Activated CD8-positive, alpha-beta memory T cell treated with anti-CD3 and anti-CD28 coated beads for 36 hours (primary cell): Measurements from ENCODE around the gene ACP7. TPM values are rescaled to one million over a fixed set of nuclear protein-coding genes. Genes with fewer than 3 reads are reported as not detected.

Experiments used
- CTCF ChIA-PET: fragments of 350-600 bp; sonication (Branson Sonifier 250); formaldehyde crosslinking; loops from one replicate; lab custom pipeline; 2021; ENCODE audit warnings: antibody characterized with exemption; lab: Charles Lee
- POLR2A ChIA-PET: fragments of 350-600 bp; sonication (Branson Sonifier 250); formaldehyde crosslinking; loops from one replicate; lab custom pipeline; 2021; ENCODE audit warnings: antibody characterized with exemption; lab: Charles Lee
- total RNA-seq, 2 experiments: library from RNA; stranded (reverse); gene quantifications; one replicate each; pipeline ENCODE4 v1.2.3, GENCODE V29; 2021

The ACP7 gene
- total RNA-seq, 2 experiments from 2014 or later, result not detected

- CTCF ChIA-PET, result interaction anchor here (1.5 kb wide), 1 partner anchor 17 kb away, joined by 6 read pairs; no protein-coding TSS in a partner anchor
- POLR2A ChIA-PET, result no interaction called here
These were observed 55.8 kb downstream of the ACP7 start for GRCh38 chr19:39139971-39140453.

DNA sequence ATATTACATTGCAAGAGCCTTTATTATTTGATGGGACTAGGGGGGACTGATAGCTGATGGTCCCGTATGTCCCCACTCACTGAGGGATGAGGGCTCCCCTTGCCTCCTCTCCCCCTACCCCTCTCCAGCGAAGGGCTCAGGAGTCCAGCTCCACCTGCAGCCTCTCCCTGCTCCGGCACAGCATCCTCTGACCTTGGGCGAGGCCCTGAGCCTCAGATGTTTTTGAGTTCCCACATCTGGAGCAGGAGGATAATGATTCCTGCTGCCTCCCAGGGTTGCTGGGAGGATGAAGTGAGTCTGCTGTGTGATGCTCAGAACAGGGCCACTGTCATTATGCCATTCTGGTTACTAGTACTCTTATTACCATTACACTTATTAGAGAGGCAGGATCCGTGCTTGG is 56.4 kb downstream of the ACP7 start:
- ChIA-PET CTCF (no interaction called here), POLR2A (no interaction called here)

DNA sequence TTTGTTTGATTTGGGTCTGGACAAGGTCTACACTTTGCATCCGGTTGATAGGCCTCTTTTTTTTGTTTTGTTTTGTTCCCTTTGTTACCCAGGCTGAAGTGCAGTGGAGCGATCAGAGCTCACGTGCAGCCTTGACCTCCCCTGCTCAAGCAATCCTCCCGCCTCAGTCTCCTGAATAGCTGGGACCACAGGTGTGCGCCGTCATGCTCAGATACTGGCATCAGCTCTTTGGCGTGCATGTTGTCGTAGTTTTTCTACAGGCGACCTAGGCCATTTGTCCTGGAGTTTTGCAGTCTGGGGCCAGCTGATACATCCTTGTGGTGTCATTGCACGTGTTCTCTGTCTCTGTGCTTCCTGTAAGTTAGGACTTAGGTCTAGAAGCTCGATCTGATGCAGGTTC is 57.8 kb downstream of the ACP7 start:
- CTCF ChIA-PET, result no interaction called here
- POLR2A ChIA-PET, result no interaction called here

GRCh38 chr19:39142630-39143029 is 58.5 kb downstream of the ACP7 start:
- ChIA-PET POLR2A (no interaction called here), CTCF (no interaction called here)

- ChIA-PET POLR2A (interaction anchor here (0.7 kb wide), 1 partner anchor 200 kb away, joined by 6 read pairs; no protein-coding TSS in a partner anchor), CTCF (interaction anchor here (0.7 kb wide), 1 partner anchor 28 kb away, joined by 3 read pairs; no protein-coding TSS in a partner anchor)
These were observed 59.7 kb downstream of the ACP7 start for GRCh38 chr19:39143757-39144289.

GRCh38 chr19:39144290-39145071 is 60.3 kb downstream of the ACP7 start:
- ChIA-PET POLR2A (no interaction called here), CTCF (interaction anchor here (0.9 kb wide), 1 partner anchor 9 kb away, joined by 3 read pairs; no protein-coding TSS in a partner anchor)

GRCh38 chr19:39145180-39145953 is 61.2 kb downstream of the ACP7 start:
- ChIA-PET POLR2A (no interaction called here), CTCF (interaction anchor here (0.9 to 1.1 kb wide), 2 partner anchors 8 to 168 kb away, joined by 3 read pairs; no protein-coding TSS in a partner anchor)

GRCh38 chr19:39146091-39146490 is 61.9 kb downstream of the ACP7 start:
- POLR2A ChIA-PET, result no interaction called here
- CTCF ChIA-PET, result interaction anchor here (0.6 to 1.3 kb wide), 3 partner anchors 36 to 369 kb away, joined by 3 read pairs; partner anchors contain the start of gene SELENOV

DNA sequence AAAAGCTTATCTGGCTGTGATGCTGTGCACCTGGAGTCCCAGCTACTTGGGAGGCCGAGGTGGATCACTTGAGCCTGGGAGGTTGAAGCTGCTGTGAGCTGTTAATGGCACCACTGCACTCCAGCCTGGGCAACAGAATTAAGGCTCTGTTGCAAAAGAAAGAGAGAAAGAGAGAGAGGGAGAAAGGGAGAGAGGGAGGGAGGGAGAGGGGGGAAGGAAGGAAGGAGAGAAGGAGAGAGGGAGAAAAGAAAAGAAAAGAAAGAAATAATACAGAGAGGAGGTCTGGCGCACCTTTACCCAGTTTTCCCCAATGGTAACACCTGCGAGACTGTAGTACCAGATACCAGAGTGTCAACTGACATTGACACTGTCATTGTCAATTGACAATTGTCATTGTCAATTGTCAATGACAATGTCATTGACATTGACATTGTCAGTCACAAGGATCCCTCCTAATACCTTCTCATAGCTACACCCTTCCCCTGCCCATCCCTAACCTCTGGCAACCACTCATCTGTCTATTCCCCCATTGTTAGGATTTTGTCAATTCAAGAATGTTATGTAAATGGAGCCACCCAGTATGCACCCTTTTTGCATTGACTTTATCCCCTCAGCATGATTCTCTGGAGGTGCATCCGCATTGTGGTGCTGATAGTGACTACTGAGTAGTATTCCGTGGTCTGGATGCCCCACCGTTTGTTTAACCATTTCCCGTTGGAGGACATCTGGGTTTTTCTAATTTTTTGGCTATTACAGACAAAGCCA is 62.7 kb downstream of the ACP7 start:
- CTCF ChIA-PET, result interaction anchor here (0.6 to 1.3 kb wide), 3 partner anchors 37 to 368 kb away, joined by 3 read pairs; partner anchors contain the start of gene SELENOV
- POLR2A ChIA-PET, result no interaction called here

GRCh38 chr19:39147480-39147879 is 63.3 kb downstream of the ACP7 start:
- CTCF ChIA-PET, result interaction anchor here (1.3 kb wide), 1 partner anchor 37 kb away, joined by 3 read pairs; no protein-coding TSS in a partner anchor

DNA sequence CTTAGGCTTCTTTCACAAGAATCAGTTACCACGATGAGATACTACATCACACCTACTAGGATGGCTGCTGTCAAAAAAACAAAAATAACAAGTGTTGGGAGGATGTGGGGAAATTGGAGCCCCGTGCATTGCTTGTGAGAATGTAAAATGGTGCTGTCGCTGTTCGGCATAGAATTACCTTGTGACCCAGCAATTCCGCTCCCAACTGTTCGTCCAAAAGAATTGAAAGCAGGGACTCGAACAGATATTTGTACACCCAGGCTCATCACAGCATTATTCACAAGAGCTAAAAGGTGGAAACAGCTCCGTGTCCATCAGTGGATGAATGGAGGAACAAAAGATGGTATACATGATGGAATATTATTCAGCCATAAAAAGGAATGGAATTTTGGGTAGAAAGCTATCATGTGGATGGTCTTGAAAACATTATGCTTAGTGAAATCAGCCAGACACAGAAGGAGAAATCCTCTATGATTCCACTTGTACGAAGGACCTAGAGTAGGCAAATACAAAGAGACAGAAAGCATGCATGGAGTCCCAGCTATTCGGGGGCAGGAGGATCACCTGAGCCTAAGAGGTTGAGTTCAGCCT is 64.9 kb downstream of the ACP7 start:
- ChIA-PET POLR2A (no interaction called here), CTCF (no interaction called here)

More at GRCh38 chr19:39147480-39147879, 63.3 kb downstream of the ACP7 start:
- POLR2A ChIA-PET, result no interaction called here

GRCh38 chr19:39150235-39150634 is 66.1 kb downstream of the ACP7 start:
- POLR2A ChIA-PET, result interaction anchor here (0.5 kb wide), 1 partner anchor 215 kb away, joined by 5 read pairs; no protein-coding TSS in a partner anchor
- CTCF ChIA-PET, result interaction anchor here (1.1 kb wide), 2 partner anchors 28 to 37 kb away, joined by 3 to 4 read pairs; no protein-coding TSS in a partner anchor

GRCh38 chr19:39150807-39151600 is 66.8 kb downstream of the ACP7 start:
- POLR2A ChIA-PET, result no interaction called here
- CTCF ChIA-PET, result interaction anchor here (1.1 kb wide), 2 partner anchors 29 to 36 kb away, joined by 3 to 4 read pairs; no protein-coding TSS in a partner anchor

GRCh38 chr19:39152066-39152465 is 67.9 kb downstream of the ACP7 start:
- ChIA-PET CTCF (interaction anchor here (1.7 kb wide), 1 partner anchor 30 kb away, joined by 6 read pairs; no protein-coding TSS in a partner anchor), POLR2A (no interaction called here)

DNA sequence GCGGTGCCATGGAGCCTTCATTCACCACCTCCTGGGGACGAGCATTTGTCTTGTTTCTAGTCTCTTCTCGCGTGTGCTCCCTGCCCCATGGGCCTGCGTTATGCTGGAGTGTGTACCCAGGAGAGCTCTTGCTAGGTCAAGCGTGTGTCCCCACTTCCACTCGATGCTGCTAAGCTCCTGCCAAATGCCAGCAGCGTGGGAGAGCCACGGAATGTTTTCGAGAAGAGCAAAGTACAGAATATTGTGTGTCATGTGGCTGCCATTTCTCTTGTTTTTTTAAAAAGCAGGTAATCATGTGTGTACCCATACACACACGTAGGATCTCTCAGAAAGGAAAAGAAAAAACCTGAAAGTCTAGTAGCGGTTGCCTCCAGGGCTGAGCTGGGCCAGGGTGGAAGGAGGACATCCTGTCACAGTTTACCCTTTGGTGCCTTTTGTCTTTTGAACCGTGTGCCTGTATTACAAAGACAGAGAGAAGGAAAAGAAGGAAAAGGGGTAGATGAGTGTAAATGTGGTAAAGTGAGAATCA is 70.0 kb downstream of the ACP7 start:
- ChIA-PET POLR2A (no interaction called here), CTCF (no interaction called here)

DNA sequence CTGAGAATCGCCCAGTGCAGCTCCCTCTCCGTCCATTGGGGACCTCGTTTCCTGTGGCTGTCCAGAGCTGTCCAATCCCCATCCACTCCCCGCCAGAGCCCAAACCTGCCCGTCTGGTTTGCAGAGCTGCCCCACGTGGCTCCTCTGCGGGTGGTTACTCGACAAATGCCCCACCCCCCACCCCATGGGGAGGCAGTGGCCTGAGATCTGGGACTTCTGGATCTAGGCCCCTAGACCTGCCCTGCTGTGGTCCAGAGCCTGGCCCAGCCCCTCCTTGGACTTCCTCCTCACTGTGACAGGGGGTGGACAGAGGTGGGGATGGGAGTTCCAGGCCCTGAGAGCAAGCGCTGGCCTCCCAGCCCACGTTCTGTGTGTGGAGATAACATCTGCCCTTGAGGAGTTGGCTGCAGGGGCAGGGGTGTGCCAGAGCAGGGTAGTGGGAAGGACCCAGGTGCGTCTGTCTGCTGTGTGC is 70.5 kb downstream of the ACP7 start:
- CTCF ChIA-PET, result no interaction called here
- POLR2A ChIA-PET, result no interaction called here

GRCh38 chr19:39155114-39155700 is 71.0 kb downstream of the ACP7 start:
- ChIA-PET POLR2A (no interaction called here), CTCF (no interaction called here)
